SK-N-SH treated with all-trans-retinoic acid at 6 μM for 48 hours (cell line): ENCODE results near the gene SOX21.

Experiments used
- CREB5 ChIP-seq: fragments of 250-450 bp; sonication (Bioruptor Pico); IDR thresholded peaks from 2 replicates; pipeline ENCODE4 v1.5.1; 2020; ENCODE audit warnings: low read depth, mild to moderate bottlenecking, moderate library complexity
- CSDC2 ChIP-seq: fragments of 250-450 bp; sonication (Bioruptor Pico); IDR thresholded peaks from 2 replicates; pipeline ENCODE4 v1.5.0; 2020; ENCODE audit warnings: mild to moderate bottlenecking, moderate library complexity
- PPARA ChIP-seq: fragments of 250-450 bp; sonication (Bioruptor Pico); IDR thresholded peaks from 2 replicates; pipeline ENCODE4 v1.5.0; 2020; ENCODE audit warnings: mild to moderate bottlenecking, borderline replicate concordance
- TCF4 ChIP-seq: fragments of 250-450 bp; sonication (Bioruptor Pico); IDR thresholded peaks from 2 replicates; pipeline ENCODE4 v1.8.0; 2021; ENCODE audit warnings: mild to moderate bottlenecking, moderate library complexity, borderline replicate concordance
- ZNF70 ChIP-seq: fragments of 450-650 bp; formaldehyde crosslinking; IDR thresholded peaks from 2 replicates; pipeline ENCODE4 v1.5.0; 2020; ENCODE audit warnings: mild to moderate bottlenecking, moderate library complexity
- TF ChIP-seq, protein P1 (sequence below): fragments of 250-450 bp; sonication (Bioruptor Pico); IDR thresholded peaks from 2 replicates; pipeline ENCODE4 v1.8.0; 2020; ENCODE audit warnings: mild to moderate bottlenecking, moderate library complexity, borderline replicate concordance

DNA sequence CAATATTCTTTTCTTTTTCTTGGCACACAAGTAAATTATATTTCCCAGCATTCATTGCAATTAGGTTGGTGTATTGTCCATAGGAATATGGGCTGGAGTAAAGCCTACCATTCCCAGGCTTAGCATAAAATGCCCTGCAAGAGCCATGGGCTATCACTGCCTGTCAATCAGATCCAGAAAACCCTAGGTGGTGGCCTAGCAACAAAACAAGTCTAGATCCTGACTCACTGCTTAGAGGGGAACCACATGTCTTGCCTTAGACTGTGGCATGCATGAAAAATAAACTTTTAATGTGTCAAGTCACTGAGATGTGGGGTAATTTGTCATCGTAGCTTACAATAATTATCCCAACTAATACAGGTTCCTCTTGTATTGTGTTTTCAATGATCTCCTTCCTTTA, 16.2 kb downstream of the SOX21 start:
- TF ChIP-seq, protein P1, sequence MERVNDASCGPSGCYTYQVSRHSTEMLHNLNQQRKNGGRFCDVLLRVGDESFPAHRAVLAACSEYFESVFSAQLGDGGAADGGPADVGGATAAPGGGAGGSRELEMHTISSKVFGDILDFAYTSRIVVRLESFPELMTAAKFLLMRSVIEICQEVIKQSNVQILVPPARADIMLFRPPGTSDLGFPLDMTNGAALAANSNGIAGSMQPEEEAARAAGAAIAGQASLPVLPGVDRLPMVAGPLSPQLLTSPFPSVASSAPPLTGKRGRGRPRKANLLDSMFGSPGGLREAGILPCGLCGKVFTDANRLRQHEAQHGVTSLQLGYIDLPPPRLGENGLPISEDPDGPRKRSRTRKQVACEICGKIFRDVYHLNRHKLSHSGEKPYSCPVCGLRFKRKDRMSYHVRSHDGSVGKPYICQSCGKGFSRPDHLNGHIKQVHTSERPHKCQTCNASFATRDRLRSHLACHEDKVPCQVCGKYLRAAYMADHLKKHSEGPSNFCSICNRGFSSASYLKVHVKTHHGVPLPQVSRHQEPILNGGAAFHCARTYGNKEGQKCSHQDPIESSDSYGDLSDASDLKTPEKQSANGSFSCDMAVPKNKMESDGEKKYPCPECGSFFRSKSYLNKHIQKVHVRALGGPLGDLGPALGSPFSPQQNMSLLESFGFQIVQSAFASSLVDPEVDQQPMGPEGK: no peak
- TF ChIP-seq CREB5 (CRISPR knock-in tag): no peak
- no peak for TF ChIP-seq CSDC2 (CRISPR knock-in tag)
- TF ChIP-seq TCF4 (CRISPR knock-in tag): no peak
- TF ChIP-seq PPARA (CRISPR knock-in tag): no peak
- TF ChIP-seq ZNF70: no peak
